ENCODE data around the gene XPNPEP1.
A peak's percentile ranks its signal among the peaks of the same experiment; 100 is the strongest.
"Not testable (repeated sequence)": the region's sequence is repeated elsewhere in the genome, so short reads cannot be mapped to it uniquely, and the experiment has no call there.

The XPNPEP1 gene

GRCh38 chr10:109924087-109924486, 776 bp upstream of the XPNPEP1 start:
- DNase-seq (ENCODE audit: low read depth): no peak

DNA sequence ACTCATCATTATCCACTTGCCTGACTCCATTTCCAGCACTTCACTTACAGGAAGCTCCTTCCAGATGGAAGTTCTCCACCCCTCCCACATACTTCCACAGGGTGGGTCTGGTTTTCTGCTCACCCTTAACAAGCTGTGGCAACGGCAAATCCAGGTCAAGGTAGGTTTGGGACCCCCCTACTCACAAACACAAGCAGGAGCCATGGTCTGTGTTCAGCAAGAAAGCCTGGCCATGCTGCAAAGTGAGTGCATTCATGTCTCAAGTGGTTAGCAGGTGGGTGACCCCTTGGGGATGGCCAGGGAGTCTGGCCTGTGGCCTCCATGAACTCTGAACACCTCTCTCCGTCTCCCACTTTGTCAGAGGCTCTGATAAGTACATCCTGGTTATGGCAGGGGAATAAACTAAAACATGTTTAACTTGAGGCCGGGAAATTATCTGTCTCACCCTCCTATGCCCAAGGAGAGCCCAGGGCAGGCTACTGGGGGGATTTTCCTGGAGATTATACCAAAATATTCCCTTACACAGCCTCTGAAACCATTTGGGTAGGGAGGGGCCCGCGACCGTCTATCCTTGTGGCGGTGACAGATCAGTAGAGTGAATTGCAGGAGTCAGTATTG, 844 bp downstream of the XPNPEP1 start:
- peak; percentile 11 for DNase-seq (ENCODE audit: low read depth)

GRCh38 chr10:109920016-109920415, 3.3 kb downstream of the XPNPEP1 start:
- DNase-seq (ENCODE audit: low read depth): no peak

GRCh38 chr10:109919220-109919619, 4.1 kb downstream of the XPNPEP1 start:
- no peak for DNase-seq (ENCODE audit: low read depth)

DNA sequence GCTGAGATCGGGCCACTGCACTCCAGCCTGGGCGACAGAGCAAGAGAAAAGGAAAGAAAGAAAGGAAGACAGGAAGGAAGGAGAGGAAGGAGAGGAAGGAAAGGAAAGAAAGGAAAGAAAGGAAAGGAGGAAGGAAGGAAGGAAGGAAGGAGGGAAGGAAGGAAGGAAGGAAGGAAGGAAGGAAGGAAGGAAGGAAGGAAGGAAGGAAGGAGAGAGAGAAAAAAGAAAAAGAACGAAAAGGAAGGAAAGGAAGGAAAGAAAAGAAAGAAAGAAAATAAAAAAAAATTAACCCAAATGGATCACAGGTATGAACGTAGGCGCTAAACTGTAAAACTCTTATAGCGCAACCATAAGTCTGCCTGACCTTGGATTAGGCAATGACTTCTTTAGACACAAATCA, 4.6 kb downstream of the XPNPEP1 start:
- not testable (repeated sequence) for DNase-seq (ENCODE audit: low read depth)

GRCh38 chr10:109915566-109915965, 7.7 kb downstream of the XPNPEP1 start:
- no peak for DNase-seq (ENCODE audit: low read depth)

DNA sequence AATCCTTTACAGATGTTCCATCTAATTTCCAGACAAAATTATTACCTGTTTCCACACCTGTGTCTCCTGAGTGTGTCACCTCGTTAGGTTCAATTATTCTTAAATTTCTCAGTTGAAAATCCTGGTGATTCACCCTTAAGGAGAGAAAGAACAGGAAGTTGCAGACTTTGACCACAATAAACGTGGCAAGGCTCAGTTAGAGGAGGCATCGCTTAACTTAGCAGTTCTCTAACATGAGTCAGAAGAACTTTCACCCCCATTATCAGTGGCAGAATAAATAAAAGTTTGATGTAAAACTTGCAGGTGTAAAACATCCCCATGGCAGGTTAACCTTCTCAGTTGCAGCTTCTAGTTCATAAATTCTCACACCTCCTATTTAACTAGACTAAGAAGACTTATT, 8.3 kb downstream of the XPNPEP1 start:
- peak; percentile 87 for DNase-seq (ENCODE audit: low read depth)

DNA sequence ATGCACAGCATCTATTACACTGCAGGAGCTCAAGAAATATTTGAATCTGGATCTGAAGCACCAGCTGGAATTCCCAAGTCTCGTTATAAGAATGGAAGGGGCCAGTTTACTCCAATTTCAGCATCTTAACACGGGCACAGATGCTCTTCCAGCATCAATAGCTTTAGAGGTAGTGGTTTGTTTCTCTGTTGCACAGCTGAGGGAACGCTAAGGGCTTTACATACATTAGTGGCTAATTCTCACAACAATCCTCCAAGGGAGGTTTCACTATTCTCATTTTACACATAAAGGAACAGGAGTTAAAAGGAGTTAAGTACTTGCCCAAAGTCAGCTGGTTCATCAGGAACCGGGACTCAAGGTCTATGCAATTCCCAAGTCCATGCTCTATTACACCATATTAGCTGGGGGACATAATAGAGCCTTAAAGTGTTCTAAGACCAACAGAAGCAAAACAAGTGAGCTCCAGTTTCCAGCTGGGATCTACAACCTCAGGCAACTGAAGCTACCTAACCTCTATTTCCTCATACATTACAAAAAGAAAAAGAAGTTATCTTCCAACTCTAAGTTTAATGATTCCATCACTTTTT, 9.9 kb downstream of the XPNPEP1 start:
- DNase-seq (ENCODE audit: low read depth): no peak

GRCh38 chr10:109912335-109913281, 10.7 kb downstream of the XPNPEP1 start:
- DNase-seq (ENCODE audit: low read depth): peak; percentile 56

- no peak for DNase-seq (ENCODE audit: low read depth)
Measured at GRCh38 chr10:109911903-109912302, 11.4 kb downstream of the XPNPEP1 start.

- no peak for DNase-seq (ENCODE audit: low read depth)
Measured at GRCh38 chr10:109906316-109906715, 17.0 kb downstream of the XPNPEP1 start.

GRCh38 chr10:109904397-109904796, 18.9 kb downstream of the XPNPEP1 start:
- no peak for DNase-seq (ENCODE audit: low read depth)

DNA sequence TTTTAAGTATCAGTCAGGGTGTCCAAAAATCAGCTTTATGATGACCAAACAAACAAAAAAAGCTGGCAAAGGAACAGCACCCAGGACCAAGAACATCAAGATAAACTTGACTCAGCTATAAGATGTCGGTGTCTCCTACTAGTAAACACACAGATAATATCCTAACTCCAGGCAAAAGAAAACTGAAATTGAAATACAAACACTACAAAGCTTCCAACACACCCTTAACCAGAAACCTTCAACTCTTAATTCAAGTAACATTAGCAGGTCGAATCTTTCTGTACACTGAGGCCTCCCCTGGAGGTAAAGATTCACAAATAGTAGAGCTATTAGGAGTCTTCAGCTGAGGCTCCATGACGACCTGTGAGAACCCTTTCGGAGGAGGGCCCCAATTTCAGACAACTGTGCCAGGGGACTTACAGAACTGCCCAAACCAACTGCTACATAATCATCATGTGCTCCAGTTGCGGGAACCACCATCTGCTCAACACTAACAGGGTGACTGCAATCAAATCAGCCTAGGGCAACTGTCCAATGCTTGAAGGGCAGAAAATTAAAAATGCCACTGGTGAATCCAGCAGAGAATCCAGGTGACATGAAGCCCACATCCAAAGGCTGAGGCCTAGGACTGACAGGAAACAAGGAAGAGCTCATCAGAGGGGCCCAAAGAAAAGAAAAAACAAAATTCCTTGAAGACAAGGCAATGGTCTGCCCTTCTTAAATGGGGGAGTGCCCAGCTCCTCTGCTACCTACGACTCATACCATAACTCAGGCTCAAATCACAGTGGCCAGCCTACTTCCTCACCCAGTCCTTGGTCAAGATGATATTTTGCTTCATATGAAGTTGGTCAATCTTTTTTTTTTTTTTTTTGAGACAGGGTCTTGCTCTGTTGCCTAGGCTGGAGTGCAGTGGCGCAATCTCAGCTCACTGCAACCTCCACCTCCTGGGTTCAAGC, 20.0 kb downstream of the XPNPEP1 start:
- peak; percentile 58 for DNase-seq (ENCODE audit: low read depth)

- DNase-seq (ENCODE audit: low read depth): peak; percentile 64
Measured at GRCh38 chr10:109899356-109900331, 23.7 kb downstream of the XPNPEP1 start.

DNA sequence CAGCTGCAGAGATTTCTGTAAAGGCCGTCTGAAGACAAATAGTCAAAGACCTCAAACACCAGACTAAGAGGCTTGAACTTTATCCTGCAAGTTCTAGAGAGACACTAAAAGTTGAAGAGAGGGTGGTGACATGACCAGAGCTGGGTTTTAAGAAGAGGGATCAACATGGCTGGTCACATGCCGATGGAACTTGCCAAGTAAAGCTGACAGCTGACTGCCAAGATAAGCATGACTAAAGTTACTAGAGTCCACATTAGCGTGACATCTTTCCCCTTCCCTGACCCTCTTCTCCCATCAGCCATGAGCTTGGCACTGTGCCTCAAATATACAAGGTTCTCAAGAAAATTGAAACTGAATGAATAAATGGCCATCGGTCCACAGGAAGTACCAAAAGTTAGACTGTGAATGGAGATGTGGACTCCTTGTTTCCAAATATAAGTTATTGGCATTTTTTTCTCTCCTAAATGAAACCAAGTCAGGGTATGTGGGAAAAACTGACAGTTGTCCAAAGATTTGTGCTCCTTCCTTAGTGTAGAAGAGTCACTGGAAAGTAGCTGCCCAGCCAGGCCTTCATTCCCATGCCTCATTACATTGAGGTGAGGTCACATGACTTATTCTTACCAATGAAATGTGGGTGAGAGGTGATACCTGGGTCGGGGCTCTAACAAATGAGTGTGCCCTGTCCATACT, 24.5 kb downstream of the XPNPEP1 start:
- DNase-seq (ENCODE audit: low read depth): peak; percentile 61

DNA sequence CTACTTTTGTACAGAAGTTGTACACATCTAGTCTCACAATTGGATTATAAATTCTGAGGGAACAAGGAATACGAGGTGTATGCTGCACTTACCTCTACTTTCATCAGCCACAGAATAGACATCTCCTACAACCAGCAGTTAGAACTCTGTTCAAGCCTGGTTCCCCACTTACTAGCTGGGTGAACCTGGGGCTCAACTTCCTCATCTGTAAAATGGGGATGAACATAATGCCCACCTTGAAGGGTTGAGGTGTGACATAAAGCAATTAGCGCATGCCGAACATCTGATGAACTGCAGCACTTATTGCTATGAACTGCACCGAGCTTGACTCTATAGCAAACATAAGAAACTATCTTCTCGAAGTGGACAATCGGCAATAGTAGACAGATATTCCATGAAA, 25.3 kb downstream of the XPNPEP1 start:
- no peak for DNase-seq (ENCODE audit: low read depth)

DNA sequence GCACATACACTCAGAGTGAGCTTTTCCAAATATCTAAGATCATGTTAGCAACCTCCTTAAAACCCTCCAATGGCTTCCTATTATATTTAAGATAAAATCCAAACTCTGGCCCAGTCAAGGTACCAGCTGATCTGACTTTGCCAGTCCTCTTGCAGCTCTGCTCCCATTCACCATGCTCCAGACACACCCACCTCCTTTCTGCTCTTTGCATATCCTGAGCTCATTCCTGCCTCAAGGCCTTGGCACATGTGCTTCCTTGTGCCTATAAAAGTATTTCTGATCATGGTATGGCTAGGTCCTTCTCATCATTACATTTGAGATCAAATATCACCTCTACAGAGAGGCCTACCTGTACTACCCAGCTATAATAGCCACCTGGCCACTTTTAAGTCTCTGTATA, 27.5 kb downstream of the XPNPEP1 start:
- no peak for DNase-seq (ENCODE audit: low read depth)

DNA sequence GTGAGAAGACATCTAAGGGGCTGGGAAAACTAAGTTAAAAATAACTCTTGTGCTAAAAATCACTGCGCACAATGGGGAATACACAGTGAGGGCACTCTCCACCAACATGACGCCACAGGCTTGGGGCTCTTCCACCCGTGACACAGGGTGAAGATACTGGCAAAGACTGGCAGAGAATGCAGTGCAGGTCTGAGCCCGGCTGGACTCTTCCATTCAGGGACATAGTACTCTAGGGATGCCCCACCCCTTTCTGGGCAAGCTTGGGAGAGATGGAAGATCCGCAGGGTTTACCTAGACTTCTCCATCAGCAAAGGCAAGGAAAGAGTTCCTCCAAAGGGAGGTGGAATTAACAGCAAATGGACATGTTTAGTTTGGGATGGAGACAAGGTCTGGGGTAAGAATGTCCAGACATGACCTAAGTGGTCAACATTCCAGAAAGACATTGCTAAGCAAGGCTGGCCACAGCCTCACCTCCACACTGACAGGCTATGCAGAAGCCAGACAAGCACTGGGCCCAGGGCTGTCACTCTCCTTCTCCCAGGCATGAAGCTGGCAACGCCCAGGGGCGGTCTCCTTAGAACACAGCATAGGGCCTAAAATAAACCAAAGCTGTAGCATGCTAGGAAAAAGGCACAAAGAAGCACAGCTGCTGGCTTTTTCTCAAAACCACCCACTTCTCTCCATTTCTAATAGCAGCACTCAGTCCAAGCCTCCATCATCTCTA, 28.1 kb downstream of the XPNPEP1 start:
- DNase-seq (ENCODE audit: low read depth): peak; percentile 65

GRCh38 chr10:109894516-109894915, 28.8 kb downstream of the XPNPEP1 start:
- peak; percentile 48 for DNase-seq (ENCODE audit: low read depth)
